GM18858 (cell line): ENCODE results near the gene COTL1.

ENCODE experiments used
- ATAC-seq: cut with Tn5 transposase; IDR thresholded peaks from one replicate; pipeline ENCODE4 v1.9.1; 2021; ENCODE audit not compliant: unreplicated experiment

The COTL1 gene, protein sequence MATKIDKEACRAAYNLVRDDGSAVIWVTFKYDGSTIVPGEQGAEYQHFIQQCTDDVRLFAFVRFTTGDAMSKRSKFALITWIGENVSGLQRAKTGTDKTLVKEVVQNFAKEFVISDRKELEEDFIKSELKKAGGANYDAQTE

DNA sequence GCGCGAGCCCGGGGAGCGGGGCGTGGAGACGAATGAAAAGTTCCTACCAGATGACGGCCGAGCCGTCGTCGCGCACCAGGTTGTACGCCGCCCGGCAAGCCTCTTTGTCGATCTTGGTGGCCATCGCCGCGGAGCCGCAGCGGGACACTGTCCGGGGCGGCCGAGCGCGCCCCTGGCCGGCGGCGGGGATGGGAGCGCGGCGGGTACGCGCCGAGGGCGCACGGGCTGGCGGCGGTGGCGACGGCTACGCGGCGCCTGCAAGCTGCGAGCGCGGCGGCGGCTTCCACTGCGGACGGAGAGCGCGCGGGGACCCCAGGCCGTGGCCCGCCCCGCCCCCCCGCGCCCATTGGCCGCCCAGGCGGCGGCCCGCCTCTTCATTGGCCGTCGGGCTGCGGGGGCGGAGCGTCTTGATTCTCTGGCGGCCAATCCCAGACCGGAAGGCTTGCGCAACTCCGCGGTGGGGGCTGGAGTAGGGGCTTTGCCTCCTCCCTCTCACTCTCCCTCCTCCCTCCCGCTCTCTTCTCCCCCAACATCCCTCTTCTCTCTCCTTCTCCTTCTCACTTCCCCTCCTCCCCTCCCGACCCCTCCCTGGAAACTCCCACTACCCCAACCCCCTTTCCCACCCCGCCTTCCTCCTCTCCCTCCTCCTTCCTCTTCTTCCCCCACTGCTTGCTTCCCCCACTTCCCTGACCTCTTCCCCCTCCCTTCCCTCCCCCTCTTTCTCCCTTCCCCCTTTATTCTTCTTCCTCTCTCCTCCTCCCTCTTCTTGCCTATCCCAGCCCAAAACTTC is at the start of gene COTL1:
TSS of gene COTL1 (minus strand) at position 288 of the 790 bp plus-strand sequence. CDS start at position 124, 164 bp downstream.
- peak; percentile 68 for ATAC-seq

GRCh38 chr16:84665843-84666242 is 48.0 kb upstream of the COTL1 start:
- no peak for ATAC-seq

- ATAC-seq: no peak
Observed at GRCh38 chr16:84665359-84665758, 47.5 kb upstream of the COTL1 start.

DNA sequence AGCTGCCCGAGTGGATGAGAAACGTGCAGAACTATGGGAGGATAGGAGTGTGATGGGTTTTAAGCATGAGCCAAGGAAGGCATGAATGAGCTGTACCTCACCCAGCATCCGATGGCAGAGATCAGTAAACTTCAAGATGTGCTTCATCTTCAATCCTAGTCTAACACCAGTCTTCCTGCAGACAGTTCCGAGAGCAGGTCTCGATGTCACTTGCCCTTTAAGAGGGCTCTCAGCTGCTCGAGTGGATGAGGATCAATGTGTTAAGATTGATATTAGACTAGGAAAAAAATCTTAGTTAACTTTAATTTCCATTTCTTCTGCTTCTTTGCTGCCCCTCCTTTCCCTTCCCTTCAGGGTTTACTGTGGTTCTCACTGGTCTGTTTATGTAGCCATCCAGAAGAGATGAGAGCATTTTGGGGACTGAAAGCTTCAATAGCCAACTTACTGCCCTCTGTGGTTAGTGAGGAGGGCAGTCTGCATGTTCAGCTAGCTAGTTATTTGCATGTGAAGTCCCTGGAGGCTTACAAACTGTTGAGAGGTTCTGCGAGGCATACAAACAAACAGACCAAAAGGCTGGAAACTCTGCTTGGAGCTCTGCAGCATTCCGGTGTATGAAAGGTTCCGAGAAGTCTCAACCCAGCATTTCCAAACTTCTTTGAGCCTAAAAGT is 45.7 kb upstream of the COTL1 start:
- ATAC-seq: no peak

- ATAC-seq: no peak
Observed at GRCh38 chr16:84662471-84662870, 44.6 kb upstream of the COTL1 start.

DNA sequence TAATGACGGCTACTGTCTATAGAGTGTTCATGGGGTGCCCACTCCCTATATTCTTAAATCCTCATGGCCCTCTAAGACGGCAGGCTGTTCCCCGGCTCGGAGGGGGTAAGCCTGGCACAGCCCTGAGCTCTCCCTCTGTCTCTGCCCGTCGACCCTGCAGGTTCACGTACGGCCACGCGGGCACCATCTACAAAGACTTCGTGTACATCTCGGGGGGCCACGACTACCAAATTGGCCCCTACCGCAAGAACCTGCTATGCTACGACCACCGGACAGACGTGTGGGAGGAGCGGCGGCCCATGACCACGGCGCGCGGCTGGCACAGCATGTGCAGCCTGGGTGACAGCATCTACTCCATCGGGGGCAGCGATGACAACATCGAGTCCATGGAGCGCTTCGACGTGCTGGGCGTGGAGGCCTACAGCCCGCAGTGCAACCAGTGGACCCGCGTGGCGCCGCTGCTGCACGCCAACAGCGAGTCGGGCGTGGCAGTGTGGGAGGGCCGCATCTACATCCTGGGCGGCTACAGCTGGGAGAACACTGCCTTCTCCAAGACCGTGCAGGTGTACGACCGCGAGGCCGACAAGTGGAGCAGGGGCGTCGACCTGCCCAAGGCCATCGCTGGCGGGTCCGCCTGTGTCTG is 43.7 kb upstream of the COTL1 start:
- no peak for ATAC-seq

DNA sequence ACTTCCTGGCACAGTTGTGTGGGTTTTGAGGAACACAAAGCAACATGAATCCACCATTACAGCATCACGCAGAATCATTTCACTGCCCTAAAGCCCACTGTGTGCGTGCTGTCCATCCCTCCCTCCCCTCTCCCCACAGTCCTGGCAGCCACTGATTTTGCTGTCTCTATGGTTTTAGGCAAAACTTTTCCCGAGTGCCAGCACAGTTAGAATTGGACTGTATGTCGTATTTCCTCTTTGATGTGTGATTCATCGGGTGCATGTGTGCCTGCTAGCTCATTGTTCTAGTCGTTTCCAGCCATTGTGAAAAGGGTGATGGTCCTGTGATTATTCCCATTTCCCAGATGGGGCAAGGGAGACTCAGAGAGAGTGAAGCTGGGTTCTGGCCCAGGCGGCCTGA is 43.1 kb upstream of the COTL1 start:
- no peak for ATAC-seq

DNA sequence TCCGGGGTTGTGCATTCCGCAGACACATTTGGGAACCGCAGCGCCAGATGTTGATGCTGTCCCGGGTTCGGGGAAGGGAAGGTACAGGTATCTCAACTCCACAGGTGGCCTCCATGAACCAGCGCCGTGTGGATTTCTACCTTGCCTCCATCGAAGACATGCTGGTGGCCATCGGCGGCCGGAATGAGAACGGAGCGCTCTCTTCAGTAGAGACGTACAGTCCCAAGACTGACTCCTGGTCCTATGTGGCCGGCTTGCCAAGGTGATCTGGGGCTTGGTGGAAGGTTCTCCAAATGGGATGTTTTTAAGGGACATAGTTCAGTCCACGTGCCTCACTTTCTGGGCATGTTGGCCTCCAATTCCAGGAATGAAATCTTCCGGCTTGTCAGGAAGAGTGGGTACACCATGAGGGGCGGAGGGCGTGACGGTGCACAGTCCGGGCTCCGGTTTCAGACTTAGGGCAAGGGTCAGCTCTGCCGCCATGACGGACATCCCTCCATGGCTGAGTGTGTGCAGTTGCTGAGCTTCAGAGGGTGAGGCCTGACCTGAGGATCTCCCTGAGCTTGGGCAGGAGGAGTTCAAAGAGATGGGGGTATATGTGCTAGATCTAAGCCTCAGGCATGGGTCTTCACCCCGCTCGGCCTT is 41.9 kb upstream of the COTL1 start:
- ATAC-seq: no peak

GRCh38 chr16:84658690-84659089 is 40.8 kb upstream of the COTL1 start:
- ATAC-seq: no peak

GRCh38 chr16:84657229-84657837 is 39.5 kb upstream of the COTL1 start:
- ATAC-seq: no peak

DNA sequence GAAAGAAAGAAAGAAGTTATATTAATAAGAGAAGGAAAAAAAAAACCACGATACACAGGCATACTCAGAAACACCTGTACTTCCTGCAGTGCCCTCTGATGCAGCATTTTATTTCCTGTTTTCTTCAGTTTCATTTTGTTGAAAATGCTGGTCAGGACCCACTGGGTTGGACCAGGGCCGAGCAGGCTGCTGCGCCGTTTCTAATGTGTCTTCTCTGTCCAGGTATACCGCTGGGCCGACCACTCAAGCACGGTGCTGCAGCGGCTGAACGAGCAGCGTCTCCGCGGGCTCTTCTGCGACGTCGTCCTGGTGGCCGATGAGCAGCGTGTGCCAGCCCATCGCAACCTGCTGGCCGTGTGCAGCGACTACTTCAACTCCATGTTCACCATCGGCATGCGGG is 38.8 kb upstream of the COTL1 start:
- ATAC-seq: no peak

DNA sequence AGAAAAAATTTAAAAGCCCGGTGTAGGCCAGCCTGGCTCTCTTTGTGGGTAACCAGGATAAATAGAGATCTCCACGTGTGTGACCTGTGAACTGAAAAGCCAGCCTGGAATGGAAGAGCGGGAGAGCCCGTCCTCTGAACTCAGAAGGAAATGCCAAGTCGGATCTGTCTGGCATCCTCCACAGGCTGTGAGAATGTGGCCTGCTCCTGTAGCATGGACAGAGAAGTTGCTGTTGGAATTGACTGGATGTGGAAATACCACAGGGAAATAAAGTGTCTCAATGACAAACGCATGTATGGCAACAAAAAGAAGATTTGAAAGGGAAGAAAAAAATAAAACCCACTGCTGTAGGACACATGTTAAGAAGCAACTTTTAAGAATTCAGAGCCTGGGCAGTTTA is 37.1 kb upstream of the COTL1 start:
- no peak for ATAC-seq

DNA sequence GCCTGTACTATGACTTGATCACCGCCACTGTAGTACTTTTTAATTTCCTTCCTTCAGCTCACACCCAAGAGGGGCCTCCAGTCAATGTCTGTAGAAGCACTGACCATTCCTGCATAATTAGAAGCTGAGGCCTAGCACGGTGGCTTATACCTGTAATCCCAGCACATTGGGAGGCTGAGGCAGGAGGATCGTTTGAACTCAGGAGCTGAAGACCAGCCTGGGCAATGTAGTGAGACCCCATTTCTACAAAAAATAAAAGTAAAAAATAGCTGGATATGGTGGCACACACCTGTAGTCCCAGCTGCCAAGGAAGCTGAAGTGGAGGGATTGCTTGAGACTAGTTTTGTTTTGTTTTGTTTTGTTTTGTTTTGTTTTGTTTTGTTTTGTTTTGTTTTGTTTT is 36.4 kb upstream of the COTL1 start:
- ATAC-seq: no peak

DNA sequence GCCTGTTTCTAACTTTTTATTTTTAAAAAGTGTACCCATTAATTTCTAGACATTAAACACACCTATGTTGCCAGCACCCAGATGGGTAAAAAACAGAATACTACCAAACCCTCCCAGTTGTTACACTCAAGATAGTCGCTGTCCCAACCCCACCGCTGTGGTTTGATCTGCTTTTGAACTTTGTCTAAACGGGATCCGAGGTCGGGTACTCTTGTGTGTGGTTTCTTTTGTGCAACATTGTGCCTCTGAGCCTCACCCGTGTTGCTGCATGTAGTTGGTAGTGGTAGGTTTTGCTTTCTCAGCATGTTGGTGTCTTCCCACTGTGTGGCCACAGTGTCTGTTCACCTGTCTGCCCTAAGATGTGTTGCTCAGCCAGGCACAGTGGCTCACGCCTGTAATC is 34.7 kb upstream of the COTL1 start:
- no peak for ATAC-seq

DNA sequence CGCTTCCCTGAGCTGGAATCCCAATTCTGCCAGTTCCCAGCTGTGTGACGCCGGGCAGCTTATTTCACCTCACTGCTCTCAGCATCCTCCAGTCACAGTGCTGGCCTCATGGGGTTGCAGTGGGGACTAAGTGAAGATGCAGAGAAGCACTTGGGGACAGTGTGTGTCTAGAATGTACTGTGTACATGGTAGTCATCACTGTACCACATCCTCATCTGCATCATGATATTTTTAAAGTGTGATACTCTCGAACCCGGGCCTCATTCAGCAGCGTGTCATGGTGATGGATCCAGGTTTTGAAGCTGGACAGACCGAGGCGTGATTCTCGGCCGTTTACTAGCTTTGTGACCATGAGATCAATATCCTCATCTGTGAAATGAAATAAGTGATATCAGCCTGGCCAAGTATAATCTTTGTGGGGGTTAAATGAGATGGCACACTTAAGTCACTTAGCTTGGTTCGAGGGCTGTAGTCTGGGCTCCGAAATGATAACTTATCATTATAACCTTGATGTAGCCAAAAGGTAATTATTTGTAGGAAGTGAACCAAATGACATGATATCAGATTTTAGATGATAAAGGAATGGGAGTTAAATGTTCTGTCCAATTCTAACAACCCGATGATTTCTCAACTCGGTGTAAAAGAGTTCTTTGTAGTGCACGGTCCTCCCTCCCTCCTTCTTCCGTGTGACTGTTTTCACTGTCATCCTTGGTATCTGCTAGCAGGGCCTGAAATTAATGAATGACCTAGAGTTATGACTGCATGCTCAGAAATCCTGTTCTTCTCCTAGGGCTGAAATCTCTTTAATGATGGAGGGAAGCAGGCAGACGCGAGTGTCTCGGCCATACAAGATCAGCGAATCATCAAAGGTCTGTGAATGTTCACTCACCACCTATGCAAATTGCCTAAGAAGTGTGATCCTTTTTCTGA is 32.4 kb upstream of the COTL1 start:
- ATAC-seq: no peak

DNA sequence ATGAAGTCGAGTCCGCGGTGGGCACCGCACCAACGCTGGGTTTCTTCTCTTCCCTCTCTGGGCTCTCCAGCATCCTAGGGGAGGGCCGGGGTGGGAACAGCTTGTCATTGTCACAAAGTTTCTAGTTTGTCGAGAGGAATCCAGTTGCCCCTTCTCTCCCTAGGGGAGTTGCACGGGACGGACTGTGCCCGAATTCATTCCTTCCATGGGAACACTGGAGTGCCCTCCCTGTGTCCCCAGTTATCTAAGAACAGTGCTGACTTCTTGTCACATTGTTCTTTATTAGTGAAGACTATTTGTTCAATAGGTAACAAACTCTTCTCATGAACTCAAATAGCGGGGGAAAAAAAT is 31.6 kb upstream of the COTL1 start:
- ATAC-seq: no peak

- ATAC-seq: peak; percentile 48
Observed at GRCh38 chr16:84648595-84649510, 31.0 kb upstream of the COTL1 start.

GRCh38 chr16:84647828-84648594 is 30.1 kb upstream of the COTL1 start, which contains the start of gene KLHL36:
Gene KLHL36 (plus strand): TSS chr16:84648511. CDS start chr16:84650868, 2,357 bp downstream.
- peak; percentile 60 for ATAC-seq
